ENCODE results near the gene ZNF568. TPM values are rescaled to one million over a fixed set of nuclear protein-coding genes. Genes with fewer than 3 reads are reported as not detected.

The ZNF568 gene
- total and polyA plus RNA-seq, 8 donors = 0.87 to 27.0 (median 3.2) TPM; not detected in 1

GRCh38 chr19:36931684-36932083 lies 15.6 kb downstream of the ZNF568 start:
- no peak for TF ChIP-seq POLR2A (IDR thresholded peaks at IDR 0.05)
- TF ChIP-seq EP300 (IDR thresholded peaks at IDR 0.05) = no peak
- no peak for TF ChIP-seq POLR2AphosphoS5 (IDR thresholded peaks at IDR 0.05)
- TF ChIP-seq CTCF (IDR thresholded peaks at IDR 0.05) = no peak
- H3K27ac ChIP-seq = no peak overlapping the region
- H3K9me3 ChIP-seq = peaks cover 1 to 84% (median 48%) of the 10 kb centered on the region in 4 donors
- no peaks in the 10 kb centered on the region for H3K4me1 ChIP-seq
- no peak overlapping the region for H3K4me3 ChIP-seq
- H3K27me3 ChIP-seq = no peaks in the 10 kb centered on the region
- no peak for DNase-seq
- intact Hi-C loops (cut with DNase I; ENCODE audit: low total_unique reads) = no loop called here
- WGBS, 5 donors = 93 to 100% (median 98%) methylated on average over 2 of the region's 2 CpGs
- peaks cover 12 to 91% (median 61%) of the 10 kb centered on the region in 4 donors for H3K36me3 ChIP-seq

- TF ChIP-seq POLR2AphosphoS5 (IDR thresholded peaks at IDR 0.05) (no peak), CTCF (IDR thresholded peaks at IDR 0.05) (no peak)
- intact Hi-C loops (cut with DNase I; ENCODE audit: low total_unique reads) = no loop called here
- no peaks in the 10 kb centered on the region for H3K27me3 ChIP-seq
- H3K4me3 ChIP-seq = no peak overlapping the region
- H3K27ac ChIP-seq = no peak overlapping the region
- peaks cover 3 to 94% (median 54%) of the 10 kb centered on the region in 4 donors for H3K9me3 ChIP-seq
- no peaks in the 10 kb centered on the region for H3K4me1 ChIP-seq
- H3K36me3 ChIP-seq = peaks cover 31 to 99% (median 84%) of the 10 kb centered on the region in 4 donors
- peak in 1 of 2 donors; percentile 4 for DNase-seq
Measured at GRCh38 chr19:36939153-36939552, 23.0 kb downstream of the ZNF568 start.

GRCh38 chr19:36950335-36951119 lies 34.4 kb downstream of the ZNF568 start:
- Histone ChIP-seq H3K36me3 (peaks cover 33 to 91% (median 58%) of the 10 kb centered on the region in 4 donors), H3K27me3 (no peaks in the 10 kb centered on the region), H3K9me3 (peaks cover 42 to 100% (median 92%) of the 10 kb centered on the region in 4 donors), H3K4me3 (no peak overlapping the region), H3K4me1 (no peaks in the 10 kb centered on the region), H3K27ac (no peak overlapping the region)
- no peak for DNase-seq
- intact Hi-C loops (cut with DNase I; ENCODE audit: low total_unique reads) = no loop called here
- 94 to 100% (median 97%) methylated on average over 5 of the region's 5 CpGs for WGBS, 5 donors
- TF ChIP-seq CTCF (IDR thresholded peaks at IDR 0.05) = no peak

- Histone ChIP-seq H3K36me3 (peaks cover 0 to 22% (median 0%) of the 10 kb centered on the region in 4 donors), H3K27me3 (no peaks in the 10 kb centered on the region), H3K27ac (no peak overlapping the region), H3K9me3 (peaks cover 9 to 95% (median 56%) of the 10 kb centered on the region in 4 donors), H3K4me3 (no peak overlapping the region), H3K4me1 (no peaks in the 10 kb centered on the region)
- TF ChIP-seq POLR2A (IDR thresholded peaks at IDR 0.05) (no peak), CTCF (IDR thresholded peaks at IDR 0.05) (no peak), POLR2AphosphoS5 (IDR thresholded peaks at IDR 0.05) (no peak), EP300 (IDR thresholded peaks at IDR 0.05) (no peak)
- no peak for DNase-seq
- 80 to 92% (median 84%) methylated on average over 6 of the region's 6 CpGs for WGBS, 5 donors
- intact Hi-C loops (cut with DNase I; ENCODE audit: low total_unique reads) = no loop called here
Measured at GRCh38 chr19:36962346-36962745, 46.2 kb downstream of the ZNF568 start.
